Fibroblast of the aortic adventitia (primary cell): ENCODE results near the gene CD177. TPM values are rescaled to one million over a fixed set of nuclear protein-coding genes. Genes with fewer than 3 reads are reported as not detected.
"Not testable (repeated sequence)": the region's sequence is repeated elsewhere in the genome, so short reads cannot be mapped to it uniquely, and the experiment has no call there.

Experiments used
- DNase-seq: peaks from one replicate; pipeline ENCODE4 v3.0.0-alpha.2; 2010; ENCODE audit warnings: low read depth
- H3K4me3 ChIP-seq: 2 replicates; pipeline ENCODE4 v1.5.1; 2011; ENCODE audit warnings: low read depth, mild to moderate bottlenecking, control low read depth, low read length, moderate library complexity
- total RNA-seq: library from RNA; depleted of rRNA; stranded (reverse); fragments of >200 nt; gene quantifications from 2 replicates; pipeline ENCODE4 v1.2.3, GENCODE V29; 2012; ENCODE audit warnings: low replicate concordance
- TF ChIP-seq, protein P1 (sequence below): IDR thresholded peaks from 2 replicates; pipeline ENCODE4 v1.5.1; 2011; ENCODE audit warnings: mild to moderate bottlenecking, low read length, control low read depth, inconsistent platforms; ENCODE audit not compliant: insufficient read depth

CD177 gene
- total RNA-seq, 1 donor = 0.27 TPM

GRCh38 chr19:43337737-43338136 lies 15.7 kb upstream of the CD177 start:
- no peak for DNase-seq
- H3K4me3 ChIP-seq = no peak overlapping the region
- TF ChIP-seq, protein P1, sequence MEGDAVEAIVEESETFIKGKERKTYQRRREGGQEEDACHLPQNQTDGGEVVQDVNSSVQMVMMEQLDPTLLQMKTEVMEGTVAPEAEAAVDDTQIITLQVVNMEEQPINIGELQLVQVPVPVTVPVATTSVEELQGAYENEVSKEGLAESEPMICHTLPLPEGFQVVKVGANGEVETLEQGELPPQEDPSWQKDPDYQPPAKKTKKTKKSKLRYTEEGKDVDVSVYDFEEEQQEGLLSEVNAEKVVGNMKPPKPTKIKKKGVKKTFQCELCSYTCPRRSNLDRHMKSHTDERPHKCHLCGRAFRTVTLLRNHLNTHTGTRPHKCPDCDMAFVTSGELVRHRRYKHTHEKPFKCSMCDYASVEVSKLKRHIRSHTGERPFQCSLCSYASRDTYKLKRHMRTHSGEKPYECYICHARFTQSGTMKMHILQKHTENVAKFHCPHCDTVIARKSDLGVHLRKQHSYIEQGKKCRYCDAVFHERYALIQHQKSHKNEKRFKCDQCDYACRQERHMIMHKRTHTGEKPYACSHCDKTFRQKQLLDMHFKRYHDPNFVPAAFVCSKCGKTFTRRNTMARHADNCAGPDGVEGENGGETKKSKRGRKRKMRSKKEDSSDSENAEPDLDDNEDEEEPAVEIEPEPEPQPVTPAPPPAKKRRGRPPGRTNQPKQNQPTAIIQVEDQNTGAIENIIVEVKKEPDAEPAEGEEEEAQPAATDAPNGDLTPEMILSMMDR = no peak

DNA sequence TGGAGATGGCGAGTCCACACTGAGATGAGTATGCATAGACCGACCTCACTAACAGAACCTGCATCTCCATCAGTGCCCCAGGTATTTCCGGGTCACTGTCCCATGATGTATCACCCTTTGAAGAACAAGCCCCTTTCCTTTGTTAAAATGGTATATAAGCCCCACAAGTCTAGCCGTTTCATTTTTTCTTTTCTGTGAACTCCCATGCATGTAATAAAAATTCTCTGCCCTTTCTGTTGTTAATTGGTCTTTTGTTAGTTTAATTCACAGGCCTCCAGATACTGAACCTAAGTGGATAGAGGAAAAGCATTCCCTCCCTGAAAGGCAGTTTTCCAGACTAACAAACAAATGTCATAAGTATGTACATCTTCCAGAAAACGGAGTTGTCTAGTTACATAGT lies 15.0 kb upstream of the CD177 start:
- TF ChIP-seq, protein P1 = no peak
- DNase-seq = no peak
- no peak overlapping the region for H3K4me3 ChIP-seq

GRCh38 chr19:43339243-43339930 lies 14.1 kb upstream of the CD177 start:
- not testable (repeated sequence) for DNase-seq, H3K4me3 ChIP-seq

DNA sequence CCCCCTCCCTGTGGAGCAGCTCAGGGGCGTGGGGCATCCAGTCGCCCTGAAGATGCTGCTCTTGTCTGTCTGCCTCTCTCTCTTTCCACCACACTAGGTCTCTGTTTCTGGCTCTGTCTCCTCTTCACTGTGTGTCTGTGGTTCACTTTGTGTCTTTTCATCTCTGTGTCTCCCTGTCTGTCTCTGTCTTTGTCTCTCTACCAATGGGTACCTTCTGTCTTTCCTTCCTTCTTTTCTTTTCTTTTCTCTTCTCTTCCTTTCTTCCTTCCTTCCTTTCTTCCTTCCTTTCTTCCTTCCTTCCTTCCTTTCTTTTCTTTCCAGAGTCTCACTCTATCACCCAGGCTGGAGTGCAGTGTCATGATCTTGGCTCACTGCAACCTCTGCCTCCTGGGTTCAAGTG lies 13.4 kb upstream of the CD177 start:
- not testable (repeated sequence) for H3K4me3 ChIP-seq, DNase-seq

DNA sequence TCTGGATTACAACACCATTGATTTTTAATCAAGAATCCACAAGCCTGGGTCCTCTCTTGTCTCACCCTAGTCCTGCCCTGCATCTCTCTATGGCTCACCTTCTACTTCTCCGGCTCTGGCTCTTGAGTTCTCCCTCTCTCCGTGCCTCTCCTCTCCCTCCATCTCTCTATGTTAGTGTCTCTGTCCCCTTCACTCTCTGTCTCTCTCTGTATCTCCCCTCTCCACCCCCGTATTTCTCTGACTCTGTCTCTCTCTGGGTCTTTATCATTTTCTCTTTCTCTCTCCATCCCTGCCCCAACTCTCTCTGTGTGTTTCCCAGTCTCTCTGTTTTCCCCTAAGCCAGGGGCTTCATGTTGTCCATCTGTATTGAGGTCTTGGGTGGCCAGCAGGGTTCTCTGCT lies 12.4 kb upstream of the CD177 start:
- not testable (repeated sequence) for DNase-seq, H3K4me3 ChIP-seq

- not testable (repeated sequence) for DNase-seq, H3K4me3 ChIP-seq
These were observed 11.4 kb upstream of the CD177 start for GRCh38 chr19:43342104-43342503.

- not testable (repeated sequence) for DNase-seq, H3K4me3 ChIP-seq
These were observed 9.1 kb upstream of the CD177 start for GRCh38 chr19:43344347-43344925.

GRCh38 chr19:43349813-43350212 lies 3.7 kb upstream of the CD177 start:
- not testable (repeated sequence) for DNase-seq, H3K4me3 ChIP-seq

DNA sequence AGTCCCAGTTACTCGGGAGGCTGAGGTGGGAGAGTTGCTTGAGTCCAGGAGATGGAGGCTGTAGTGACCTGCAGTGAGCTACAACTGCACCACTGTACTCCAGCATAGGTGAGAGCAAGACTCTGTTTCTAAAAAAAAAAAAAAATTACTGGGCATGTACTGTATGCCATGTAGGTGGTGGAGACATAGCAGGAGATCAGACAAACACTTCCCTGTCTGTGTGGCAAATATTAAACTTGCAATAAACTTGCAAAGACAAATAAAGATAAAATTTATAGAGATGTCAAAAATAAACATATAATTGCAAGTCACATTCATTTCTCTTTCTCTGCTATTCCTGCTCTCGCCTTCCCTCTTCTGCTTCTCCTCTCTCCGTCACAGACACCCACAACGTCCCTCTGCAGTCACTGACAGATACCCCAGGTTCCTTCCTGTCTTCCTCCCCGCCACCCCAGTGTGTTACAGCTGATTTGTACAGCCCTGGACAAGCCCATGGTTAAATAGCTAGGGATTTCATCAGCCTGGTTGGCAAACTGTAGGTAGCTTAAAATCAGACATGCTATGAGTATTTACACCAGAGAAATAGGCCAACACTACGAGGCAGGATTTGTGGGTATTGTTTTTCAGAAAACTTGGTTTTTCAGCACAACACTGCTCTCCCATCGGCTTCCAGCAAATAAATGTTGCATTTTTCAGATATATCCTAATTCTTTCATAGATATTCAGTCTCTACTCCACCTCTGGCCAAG lies 1.3 kb upstream of the CD177 start:
- no peak overlapping the region for H3K4me3 ChIP-seq
- no peak for DNase-seq
- TF ChIP-seq, protein P1 = no peak

DNA sequence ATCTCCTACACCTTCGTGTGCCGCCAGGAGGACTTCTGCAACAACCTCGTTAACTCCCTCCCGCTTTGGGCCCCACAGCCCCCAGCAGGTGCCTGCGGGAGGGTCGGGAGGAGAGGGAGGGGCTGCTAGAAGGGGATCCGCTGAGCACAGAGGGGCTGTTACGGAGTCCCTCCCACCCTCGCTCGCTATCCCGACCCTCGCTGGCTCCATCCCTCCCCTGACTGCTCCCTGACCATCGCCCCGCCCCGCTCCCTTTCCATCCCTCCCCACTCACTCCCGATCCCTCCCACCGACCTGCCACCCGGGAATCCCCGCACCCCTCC lies 780 bp downstream of the CD177 start:
- TF ChIP-seq, protein P1 = no peak
- no peak overlapping the region for H3K4me3 ChIP-seq
- no peak for DNase-seq

- not testable (repeated sequence) for H3K4me3 ChIP-seq, DNase-seq
These were observed 3.3 kb downstream of the CD177 start for GRCh38 chr19:43356749-43357148.
